Measurements from ENCODE around the gene ZFAND6. TPM values are rescaled to one million over a fixed set of nuclear protein-coding genes. Genes with fewer than 3 reads are reported as not detected.

The ZFAND6 gene
- polyA plus RNA-seq, 3 donors: 41.6 to 106 (median 99.6) TPM

DNA sequence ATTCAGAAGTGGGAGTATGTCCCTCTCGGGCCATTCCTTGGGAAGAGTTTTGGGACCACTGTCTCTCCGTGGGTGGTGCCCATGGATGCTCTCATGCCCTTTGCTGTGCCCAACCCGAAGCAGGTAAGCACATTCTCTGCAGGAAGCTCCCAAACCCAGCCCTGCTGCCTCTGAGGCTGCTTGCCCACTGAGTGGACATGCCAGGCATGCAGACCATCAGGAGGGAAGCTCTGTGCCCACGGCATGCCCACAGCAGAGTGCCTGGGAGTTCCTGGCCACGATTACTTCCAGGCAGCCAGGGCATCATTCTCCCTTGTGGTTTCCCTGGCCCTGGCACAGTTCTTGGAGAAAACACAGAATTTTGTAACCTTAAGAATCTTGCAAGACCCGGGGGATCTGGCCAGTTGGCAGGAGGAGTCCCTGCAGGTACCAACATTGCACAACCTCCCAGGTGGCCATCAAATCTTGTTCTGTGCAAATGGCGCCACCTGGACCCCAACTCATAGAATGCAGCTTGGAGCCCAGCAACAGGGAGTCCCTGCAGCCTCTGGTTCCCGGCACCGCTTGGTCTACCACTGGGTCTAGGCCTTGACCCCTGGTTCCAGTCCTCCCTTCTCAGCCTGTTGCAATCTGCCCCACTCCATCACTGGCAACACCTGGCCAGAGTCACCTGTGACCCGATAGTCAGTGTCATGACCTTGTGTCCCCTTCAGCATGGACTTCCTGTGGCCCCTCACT, 113.7 kb downstream of the ZFAND6 start:
- Mint-ChIP-seq H3K4me3 (no peak overlapping the region), H3K27me3 (ENCODE audit: low read depth in 3 of 3) (peaks cover 0 to 1% (median 1%) of the 10 kb centered on the region in 3 donors), H3K4me1 (peaks cover 5% of the 10 kb centered on the region), H3K36me3 (peaks cover 45 to 83% of the 10 kb centered on the region in 2 donors), H3K27ac (peak overlapping the region in 3 of 7 donors; percentile 48 to 69 (median 58)), H3K9me3 (no peaks in the 10 kb centered on the region)
- no peaks in the 10 kb centered on the region for H3K9me3 ChIP-seq (replicated peaks in 1 of 2; ENCODE audit: control insufficient read depth in 1 of 2, insufficient read depth in 1 of 2, low read length in 2 of 2)
- no peaks in the 10 kb centered on the region for H3K79me2 ChIP-seq (ENCODE audit: insufficient read depth, low read length)
- H3K9ac ChIP-seq (ENCODE audit: insufficient read depth, low read length, poor library complexity, severe bottlenecking): no peak overlapping the region
- WGBS (ENCODE audit: insufficient coverage): 64% methylated on average over 10 of the region's 10 CpGs
- H3K4me1 ChIP-seq (ENCODE audit: control insufficient read depth in 1 of 2, insufficient read depth in 2 of 2, low read length in 2 of 2): peaks cover 0 to 4% of the 10 kb centered on the region in 2 donors
- TF ChIP-seq, protein P1, sequence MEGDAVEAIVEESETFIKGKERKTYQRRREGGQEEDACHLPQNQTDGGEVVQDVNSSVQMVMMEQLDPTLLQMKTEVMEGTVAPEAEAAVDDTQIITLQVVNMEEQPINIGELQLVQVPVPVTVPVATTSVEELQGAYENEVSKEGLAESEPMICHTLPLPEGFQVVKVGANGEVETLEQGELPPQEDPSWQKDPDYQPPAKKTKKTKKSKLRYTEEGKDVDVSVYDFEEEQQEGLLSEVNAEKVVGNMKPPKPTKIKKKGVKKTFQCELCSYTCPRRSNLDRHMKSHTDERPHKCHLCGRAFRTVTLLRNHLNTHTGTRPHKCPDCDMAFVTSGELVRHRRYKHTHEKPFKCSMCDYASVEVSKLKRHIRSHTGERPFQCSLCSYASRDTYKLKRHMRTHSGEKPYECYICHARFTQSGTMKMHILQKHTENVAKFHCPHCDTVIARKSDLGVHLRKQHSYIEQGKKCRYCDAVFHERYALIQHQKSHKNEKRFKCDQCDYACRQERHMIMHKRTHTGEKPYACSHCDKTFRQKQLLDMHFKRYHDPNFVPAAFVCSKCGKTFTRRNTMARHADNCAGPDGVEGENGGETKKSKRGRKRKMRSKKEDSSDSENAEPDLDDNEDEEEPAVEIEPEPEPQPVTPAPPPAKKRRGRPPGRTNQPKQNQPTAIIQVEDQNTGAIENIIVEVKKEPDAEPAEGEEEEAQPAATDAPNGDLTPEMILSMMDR (IDR thresholded peaks at IDR 0.05): peak; percentile 91
- no peak overlapping the region for H2AFZ ChIP-seq (ENCODE audit: insufficient read depth, low read depth, low read length, poor library complexity, severe bottlenecking)
- H3K4me3 ChIP-seq (replicated peaks in 1 of 3; ENCODE audit: low read depth in 2 of 3, low read length in 3 of 3): no peak overlapping the region
- H3K27me3 ChIP-seq (ENCODE audit: control insufficient read depth in 2 of 2, insufficient read depth in 2 of 2, low read length in 2 of 2): no peaks in the 10 kb centered on the region
- no peak overlapping the region for H3K4me2 ChIP-seq (replicated peaks; ENCODE audit: extremely low read depth, low read length, poor library complexity, severe bottlenecking)
- no peak overlapping the region for H3K27ac ChIP-seq (ENCODE audit: low read depth in 1 of 2, low read length in 2 of 2)
- H3K36me3 ChIP-seq (replicated peaks in 1 of 2; ENCODE audit: control insufficient read depth in 1 of 2, insufficient read depth in 2 of 2, low read length in 2 of 2): peaks cover 33 to 65% of the 10 kb centered on the region in 2 donors
- peak; percentile 39 to 64 (median 57) for DNase-seq
- H4K20me1 ChIP-seq (ENCODE audit: insufficient read depth, low read length): no peaks in the 10 kb centered on the region
- intact Hi-C loops (cut with micrococcal nuclease): no loop called here

DNA sequence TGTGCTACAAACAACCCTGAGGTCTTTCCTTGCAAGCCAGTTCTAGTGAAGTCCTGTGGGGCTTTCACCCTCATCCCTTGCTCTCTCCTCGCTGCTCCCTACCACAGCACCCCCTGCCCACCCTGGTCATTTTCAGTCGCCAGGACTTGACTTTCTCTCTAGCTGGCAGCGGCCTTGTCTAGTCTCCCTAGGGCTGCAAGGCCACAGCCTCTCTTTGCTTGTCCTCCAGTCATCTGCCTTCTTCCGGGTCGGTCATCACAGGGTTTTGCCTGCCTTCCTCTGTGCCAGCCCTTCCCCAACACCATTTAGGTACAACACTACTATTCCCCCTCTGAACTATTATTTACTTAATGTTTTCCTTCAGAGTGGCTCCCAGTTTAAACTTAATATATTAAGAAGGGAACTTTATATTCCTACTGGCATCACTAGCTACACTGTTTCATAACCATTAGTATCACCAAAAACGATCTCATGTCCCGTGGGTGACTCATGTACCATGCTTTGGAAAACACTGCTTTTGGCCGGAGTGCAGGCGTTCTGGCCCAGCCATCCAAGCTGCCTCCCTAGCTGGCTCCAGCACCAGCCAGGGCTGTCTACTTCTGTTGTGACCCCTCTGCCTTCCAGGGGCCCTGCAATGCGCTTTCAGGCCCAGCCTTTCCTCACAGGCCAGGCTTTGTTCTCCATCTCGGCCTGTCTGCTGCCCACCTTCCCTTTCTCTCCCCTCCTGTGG, 114.7 kb downstream of the ZFAND6 start:
- Mint-ChIP-seq H3K4me1 (peaks cover 5% of the 10 kb centered on the region), H3K36me3 (peaks cover 47 to 83% of the 10 kb centered on the region in 2 donors), H3K27ac (peak overlapping the region in 1 of 7 donors; percentile 32), H3K9me3 (no peaks in the 10 kb centered on the region), H3K27me3 (ENCODE audit: low read depth in 3 of 3) (peaks cover 0 to 1% (median 0%) of the 10 kb centered on the region in 3 donors), H3K4me3 (no peak overlapping the region)
- Histone ChIP-seq H3K4me3 (replicated peaks in 1 of 3; ENCODE audit: low read depth in 2 of 3, low read length in 3 of 3) (no peak overlapping the region), H3K4me2 (replicated peaks; ENCODE audit: extremely low read depth, low read length, poor library complexity, severe bottlenecking) (no peak overlapping the region), H3K9me3 (replicated peaks in 1 of 2; ENCODE audit: control insufficient read depth in 1 of 2, insufficient read depth in 1 of 2, low read length in 2 of 2) (no peaks in the 10 kb centered on the region), H2AFZ (ENCODE audit: insufficient read depth, low read depth, low read length, poor library complexity, severe bottlenecking) (no peak overlapping the region), H3K9ac (ENCODE audit: insufficient read depth, low read length, poor library complexity, severe bottlenecking) (no peak overlapping the region), H4K20me1 (ENCODE audit: insufficient read depth, low read length) (no peaks in the 10 kb centered on the region), H3K4me1 (ENCODE audit: control insufficient read depth in 1 of 2, insufficient read depth in 2 of 2, low read length in 2 of 2) (peaks cover 0 to 4% of the 10 kb centered on the region in 2 donors), H3K36me3 (replicated peaks in 1 of 2; ENCODE audit: control insufficient read depth in 1 of 2, insufficient read depth in 2 of 2, low read length in 2 of 2) (peaks cover 26 to 66% of the 10 kb centered on the region in 2 donors), H3K27ac (ENCODE audit: low read depth in 1 of 2, low read length in 2 of 2) (no peak overlapping the region), H3K27me3 (ENCODE audit: control insufficient read depth in 2 of 2, insufficient read depth in 2 of 2, low read length in 2 of 2) (no peaks in the 10 kb centered on the region), H3K79me2 (ENCODE audit: insufficient read depth, low read length) (no peaks in the 10 kb centered on the region)
- intact Hi-C loops (cut with micrococcal nuclease): no loop called here
- 97% methylated on average over 11 of the region's 11 CpGs for WGBS (ENCODE audit: insufficient coverage)
- TF ChIP-seq, protein P1 (IDR thresholded peaks at IDR 0.05): no peak
- no peak for DNase-seq

Measured in CD14-positive monocyte (primary cell).